Caco-2 (cell line): ENCODE data around the gene SDR42E2. TPM values are rescaled to one million over a fixed set of nuclear protein-coding genes. Genes with fewer than 3 reads are reported as not detected.

ENCODE experiments used
- BruUV-seq: library from RNA; stranded (reverse); fragments of 400-500 nt; replicated peaks from 2 replicates; lab custom pipeline; 2021; lab: Mats Ljungman, UMichigan
- CTCF ChIA-PET: fragments of 300-600 bp; sonication (Branson Sonifier 250); formaldehyde crosslinking; loops from one replicate; lab custom pipeline; 2022; ENCODE audit warnings: antibody characterized with exemption; lab: Charles Lee
- POLR2A ChIA-PET: fragments of 300-600 bp; sonication (Branson Sonifier 250); formaldehyde crosslinking; loops from one replicate; lab custom pipeline; 2022; ENCODE audit warnings: antibody characterized with exemption; lab: Charles Lee
- DNase-seq, 2 experiments: peaks; one replicate each; pipeline versions ENCODE4 v3.0.0 to v3.0.0-alpha.2; 2020 to 2022
- H3K27me3 ChIP-seq: replicated peaks from 2 replicates; pipeline ENCODE4 v1.6.0; 2011; ENCODE audit warnings: low read length; ENCODE audit not compliant: control insufficient read depth, insufficient read depth
- H3K36me3 ChIP-seq: 2 replicates; pipeline ENCODE4 v1.5.1; 2011; ENCODE audit warnings: low read length; ENCODE audit not compliant: control insufficient read depth, insufficient read depth
- H3K4me1 ChIP-seq: fragments of 250-450 bp; sonication (Bioruptor Pico); 2 replicates; pipeline ENCODE4 v1.5.1; 2020; ENCODE audit warnings: mild to moderate bottlenecking
- H3K4me3 ChIP-seq: 2 replicates; pipeline ENCODE4 v1.5.1; 2011; ENCODE audit warnings: low read depth, mild to moderate bottlenecking, control low read depth, low read length
- H3K9me3 ChIP-seq: fragments of 250-450 bp; sonication (Bioruptor Pico); 2 replicates; pipeline ENCODE4 v1.5.1; 2020; ENCODE audit warnings: mild to moderate bottlenecking, moderate library complexity
- H3K27ac Mint-ChIP-seq: one replicate; pipeline ENCODE4 v1.8.0; 2022; ENCODE audit warnings: mixed read lengths; ENCODE audit not compliant: unreplicated experiment
- H3K27me3 Mint-ChIP-seq: one replicate; pipeline ENCODE4 v1.8.0; 2022; ENCODE audit warnings: mixed read lengths; ENCODE audit not compliant: insufficient read depth, unreplicated experiment
- H3K36me3 Mint-ChIP-seq: one replicate; pipeline ENCODE4 v1.8.0; 2022; ENCODE audit warnings: mild to moderate bottlenecking, mixed read lengths; ENCODE audit not compliant: insufficient read depth, unreplicated experiment
- H3K4me1 Mint-ChIP-seq: one replicate; pipeline ENCODE4 v1.8.0; 2022; ENCODE audit warnings: low read depth, mixed read lengths; ENCODE audit not compliant: unreplicated experiment
- H3K4me3 Mint-ChIP-seq: one replicate; pipeline ENCODE4 v1.8.0; 2022; ENCODE audit warnings: mild to moderate bottlenecking, moderate library complexity, mixed read lengths; ENCODE audit not compliant: unreplicated experiment
- H3K9me3 Mint-ChIP-seq: one replicate; pipeline ENCODE4 v1.8.0; 2022; ENCODE audit warnings: mixed read lengths; ENCODE audit not compliant: unreplicated experiment
- CTCF ChIP-seq, 2 experiments: fragments of 200-600 bp in 1 of 2; IDR thresholded peaks; 1 replicate in 1 of 2; 2 replicates in 1 of 2; pipeline versions ENCODE4 v1.5.1 to v1.8.0; 2011 to 2022; ENCODE audit warnings: antibody characterized with exemption in 1 of 2, control low read depth in 1 of 2, inconsistent platforms in 1 of 2, low read depth in 1 of 2, low read length in 1 of 2, mild to moderate bottlenecking in 1 of 2, moderate library complexity in 1 of 2; ENCODE audit not compliant: insufficient read depth in 1 of 2, severe bottlenecking in 1 of 2, unreplicated experiment in 1 of 2
- intact Hi-C: fragments of 100-400 bp; cut with micrococcal nuclease; formaldehyde crosslinking; loops from one replicate; pipeline ENCODE4 v1.10.0; 2022; ENCODE audit not compliant: unreplicated experiment
- total RNA-seq: library from RNA; stranded (reverse); gene quantifications from 2 replicates; pipeline ENCODE4 v1.2.3, GENCODE V29; 2022

SDR42E2 gene
- total RNA-seq, 1 experiment from 2014 or later = not detected

- no peaks in the 10 kb centered on the region for H3K27me3 ChIP-seq
- DNase-seq = no peak
- no peaks in the 10 kb centered on the region for H3K4me1 Mint-ChIP-seq
- no peak overlapping the region for H3K4me3 ChIP-seq
- H3K9me3 ChIP-seq = no peaks in the 10 kb centered on the region
- intact Hi-C loops = no loop called here
- TF ChIP-seq CTCF (IDR thresholded peaks at IDR 0.05; ENCODE audit: insufficient read depth in 1 of 2, low read depth in 1 of 2, low read length in 1 of 2, severe bottlenecking in 1 of 2, unreplicated experiment in 1 of 2) = no peak
- H3K4me1 ChIP-seq = no peaks in the 10 kb centered on the region
- no peaks in the 10 kb centered on the region for H3K36me3 ChIP-seq
- H3K4me3 Mint-ChIP-seq = no peak overlapping the region
- no peaks in the 10 kb centered on the region for H3K27me3 Mint-ChIP-seq
- no TSS peak for BruUV-seq
- no peak overlapping the region for H3K27ac Mint-ChIP-seq
- H3K9me3 Mint-ChIP-seq = no peaks in the 10 kb centered on the region
- ChIA-PET CTCF (no interaction called here), POLR2A (no interaction called here)
- no peaks in the 10 kb centered on the region for H3K36me3 Mint-ChIP-seq
Measured at GRCh38 chr16:22181843-22182242, 19.5 kb downstream of the SDR42E2 start.

GRCh38 chr16:22183335-22183734 lies 21.0 kb downstream of the SDR42E2 start:
- no peak overlapping the region for H3K4me3 ChIP-seq
- Mint-ChIP-seq H3K9me3 (no peaks in the 10 kb centered on the region), H3K4me3 (no peak overlapping the region), H3K27me3 (no peaks in the 10 kb centered on the region), H3K36me3 (no peaks in the 10 kb centered on the region), H3K27ac (no peak overlapping the region), H3K4me1 (no peaks in the 10 kb centered on the region)
- H3K9me3 ChIP-seq = no peaks in the 10 kb centered on the region
- no peak for DNase-seq
- H3K4me1 ChIP-seq = no peaks in the 10 kb centered on the region
- ChIA-PET CTCF (interaction anchor here (1.0 kb wide), 1 partner anchor 28 kb away, joined by 3 read pairs; no protein-coding TSS in a partner anchor), POLR2A (no interaction called here)
- TF ChIP-seq CTCF (IDR thresholded peaks at IDR 0.05; ENCODE audit: insufficient read depth in 1 of 2, low read depth in 1 of 2, low read length in 1 of 2, severe bottlenecking in 1 of 2, unreplicated experiment in 1 of 2) = no peak
- BruUV-seq = no TSS peak
- intact Hi-C loops = no loop called here
- H3K27me3 ChIP-seq = no peaks in the 10 kb centered on the region
- H3K36me3 ChIP-seq = no peaks in the 10 kb centered on the region

- TF ChIP-seq CTCF (IDR thresholded peaks at IDR 0.05; ENCODE audit: insufficient read depth in 1 of 2, low read depth in 1 of 2, low read length in 1 of 2, severe bottlenecking in 1 of 2, unreplicated experiment in 1 of 2) = peak in 1 of 2 experiments; percentile 57
- Histone ChIP-seq H3K4me3 (no peak overlapping the region), H3K4me1 (no peaks in the 10 kb centered on the region), H3K9me3 (no peaks in the 10 kb centered on the region), H3K27me3 (no peaks in the 10 kb centered on the region), H3K36me3 (no peaks in the 10 kb centered on the region)
- Mint-ChIP-seq H3K4me3 (no peak overlapping the region), H3K27ac (no peak overlapping the region), H3K9me3 (no peaks in the 10 kb centered on the region), H3K4me1 (no peaks in the 10 kb centered on the region), H3K27me3 (no peaks in the 10 kb centered on the region), H3K36me3 (no peaks in the 10 kb centered on the region)
- BruUV-seq = no TSS peak
- peak in 1 of 2 experiments; percentile 42 for DNase-seq
- CTCF ChIA-PET = interaction anchor here (0.7 to 1.0 kb wide), 4 partner anchors 10 to 107 kb away, joined by 3 to 5 read pairs (median 4); no protein-coding TSS in a partner anchor
- intact Hi-C loops = no loop called here
- POLR2A ChIA-PET = no interaction called here
Measured at GRCh38 chr16:22183901-22184614, 21.8 kb downstream of the SDR42E2 start.
